Activated B cell treated with CpG ODN at 0.5 μM for 24 hours (primary cell): Measurements from ENCODE around the gene NRSN1. TPM values are rescaled to one million over a fixed set of nuclear protein-coding genes. Genes with fewer than 3 reads are reported as not detected.

Experiments
- ATAC-seq: fragments of 200-7000 bp; cut with Tn5 transposase; one replicate; pipeline ENCODE4 v1.10.0; 2021; ENCODE audit warnings: low read depth, mild to moderate bottlenecking, moderate library complexity
- CTCF ChIA-PET: fragments of 350-600 bp; sonication (Branson Sonifier 250); formaldehyde crosslinking; loops from one replicate; lab custom pipeline; 2021; ENCODE audit warnings: antibody characterized with exemption; lab: Charles Lee
- POLR2A ChIA-PET: fragments of 350-600 bp; sonication (Branson Sonifier 250); formaldehyde crosslinking; loops from one replicate; lab custom pipeline; 2021; ENCODE audit warnings: antibody characterized with exemption; lab: Charles Lee
- DNase-seq: peaks from one replicate; pipeline ENCODE4 v3.0.0; 2022
- H3K27ac Mint-ChIP-seq: one replicate; pipeline ENCODE4 v1.8.0; 2020; ENCODE audit warnings: mixed read lengths
- H3K27me3 Mint-ChIP-seq: one replicate; pipeline ENCODE4 v1.8.0; 2021; ENCODE audit warnings: mixed read lengths
- H3K36me3 Mint-ChIP-seq: one replicate; pipeline ENCODE4 v1.8.0; 2021; ENCODE audit warnings: low read depth, mixed read lengths
- H3K4me1 Mint-ChIP-seq: one replicate; pipeline ENCODE4 v1.8.0; 2021; ENCODE audit warnings: mixed read lengths
- H3K4me3 Mint-ChIP-seq: one replicate; pipeline ENCODE4 v1.8.0; 2020; ENCODE audit warnings: mild to moderate bottlenecking, mixed read lengths
- H3K9me3 Mint-ChIP-seq: one replicate; pipeline ENCODE4 v1.8.0; 2020; ENCODE audit warnings: mixed read lengths
- CTCF ChIP-seq: fragments of 200-600 bp; IDR thresholded peaks from one replicate; pipeline ENCODE4 v1.8.0; 2022; ENCODE audit warnings: antibody characterized with exemption, mild to moderate bottlenecking
- intact Hi-C: fragments of 100-400 bp; cut with micrococcal nuclease; formaldehyde crosslinking; loops from one replicate; pipeline ENCODE4 v1.15.1; 2024
- total RNA-seq: library from RNA; stranded (reverse); gene quantifications from 2 replicates; pipeline ENCODE4 v1.2.3, GENCODE V29; 2022

NRSN1 gene
- total RNA-seq, 1 donor from 2014 or later, result not detected

GRCh38 chr6:24146871-24147270 is 20.9 kb downstream of the NRSN1 start:
- Mint-ChIP-seq H3K27me3 (no peaks in the 10 kb centered on the region), H3K27ac (no peak overlapping the region), H3K36me3 (no peaks in the 10 kb centered on the region), H3K4me1 (no peaks in the 10 kb centered on the region), H3K9me3 (peaks cover 6% of the 10 kb centered on the region), H3K4me3 (no peak overlapping the region)
- ChIA-PET CTCF (no interaction called here), POLR2A (no interaction called here)
- ATAC-seq (no peak), DNase-seq (no peak)
- no peak for TF ChIP-seq CTCF
- intact Hi-C loops, result no loop called here

- no peaks in the 10 kb centered on the region for H3K36me3 Mint-ChIP-seq
- H3K4me1 Mint-ChIP-seq, result no peaks in the 10 kb centered on the region
- ATAC-seq (no peak), DNase-seq (no peak)
- intact Hi-C loops, result no loop called here
- H3K27me3 Mint-ChIP-seq, result no peaks in the 10 kb centered on the region
- no peak overlapping the region for H3K27ac Mint-ChIP-seq
- H3K4me3 Mint-ChIP-seq, result no peak overlapping the region
- TF ChIP-seq CTCF, result no peak
- ChIA-PET CTCF (no interaction called here), POLR2A (no interaction called here)
- H3K9me3 Mint-ChIP-seq, result peaks cover 7% of the 10 kb centered on the region
Observed at GRCh38 chr6:24147511-24148153, 21.6 kb downstream of the NRSN1 start.

- no peaks in the 10 kb centered on the region for H3K4me1 Mint-ChIP-seq
- H3K9me3 Mint-ChIP-seq, result peaks cover 7% of the 10 kb centered on the region
- ChIA-PET CTCF (no interaction called here), POLR2A (no interaction called here)
- H3K4me3 Mint-ChIP-seq, result no peak overlapping the region
- no peaks in the 10 kb centered on the region for H3K36me3 Mint-ChIP-seq
- no peak for ATAC-seq
- H3K27ac Mint-ChIP-seq, result no peak overlapping the region
- no peak for TF ChIP-seq CTCF
- intact Hi-C loops, result no loop called here
- H3K27me3 Mint-ChIP-seq, result no peaks in the 10 kb centered on the region
- DNase-seq, result no peak
Observed at GRCh38 chr6:24148154-24148570, 22.1 kb downstream of the NRSN1 start.

- intact Hi-C loops, result no loop called here
- DNase-seq (no peak), ATAC-seq (no peak)
- Mint-ChIP-seq H3K9me3 (peaks cover 7% of the 10 kb centered on the region), H3K27ac (no peak overlapping the region), H3K36me3 (no peaks in the 10 kb centered on the region), H3K4me3 (no peak overlapping the region), H3K27me3 (no peaks in the 10 kb centered on the region), H3K4me1 (no peaks in the 10 kb centered on the region)
- TF ChIP-seq CTCF, result no peak
- CTCF ChIA-PET, result no interaction called here
- POLR2A ChIA-PET, result no interaction called here
Observed at GRCh38 chr6:24148684-24149083, 22.7 kb downstream of the NRSN1 start.

- CTCF ChIA-PET, result no interaction called here
- H3K4me1 Mint-ChIP-seq, result no peaks in the 10 kb centered on the region
- DNase-seq, result no peak
- peaks cover 7% of the 10 kb centered on the region for H3K9me3 Mint-ChIP-seq
- no peaks in the 10 kb centered on the region for H3K36me3 Mint-ChIP-seq
- intact Hi-C loops, result no loop called here
- H3K4me3 Mint-ChIP-seq, result no peak overlapping the region
- POLR2A ChIA-PET, result no interaction called here
- no peak overlapping the region for H3K27ac Mint-ChIP-seq
- H3K27me3 Mint-ChIP-seq, result no peaks in the 10 kb centered on the region
- TF ChIP-seq CTCF, result no peak
- no peak for ATAC-seq
Observed at GRCh38 chr6:24149296-24149695, 23.3 kb downstream of the NRSN1 start.
